HG02588 (cell line): Measurements from ENCODE around the gene KIF23.

Experiments
- ATAC-seq: cut with Tn5 transposase; IDR thresholded peaks from one replicate; pipeline ENCODE4 v1.9.1; 2021; ENCODE audit warnings: mild to moderate bottlenecking, moderate library complexity; ENCODE audit not compliant: unreplicated experiment

KIF23 gene

GRCh38 chr15:69462493-69463181 is 48.5 kb downstream of the KIF23 start:
- peak; percentile 76 for ATAC-seq

GRCh38 chr15:69463182-69463756 is 49.1 kb downstream of the KIF23 start:
- no peak for ATAC-seq

- ATAC-seq = no peak
Observed at GRCh38 chr15:69465253-69465652, 51.1 kb downstream of the KIF23 start.

- ATAC-seq = no peak
Observed at GRCh38 chr15:69466733-69467132, 52.6 kb downstream of the KIF23 start.

- no peak for ATAC-seq
Observed at GRCh38 chr15:69467636-69468035, 53.5 kb downstream of the KIF23 start.

- ATAC-seq = no peak
Observed at GRCh38 chr15:69468241-69469121, 54.3 kb downstream of the KIF23 start.

GRCh38 chr15:69469467-69470201 is 55.5 kb downstream of the KIF23 start:
- ATAC-seq = no peak

- ATAC-seq = no peak
Observed at GRCh38 chr15:69472046-69472445, 57.9 kb downstream of the KIF23 start.

- ATAC-seq = no peak
Observed at GRCh38 chr15:69472562-69472961, 58.4 kb downstream of the KIF23 start.

- ATAC-seq = no peak
Observed at GRCh38 chr15:69474291-69474690, 60.1 kb downstream of the KIF23 start.

- no peak for ATAC-seq
Observed at GRCh38 chr15:69474846-69475455, 60.8 kb downstream of the KIF23 start.

- ATAC-seq = no peak
Observed at GRCh38 chr15:69475769-69476358, 61.7 kb downstream of the KIF23 start.

- no peak for ATAC-seq
Observed at GRCh38 chr15:69476704-69477473, 62.7 kb downstream of the KIF23 start.

- ATAC-seq = no peak
Observed at GRCh38 chr15:69478259-69478781, 64.2 kb downstream of the KIF23 start.

- no peak for ATAC-seq
Observed at GRCh38 chr15:69479081-69479480, 64.9 kb downstream of the KIF23 start.

- no peak for ATAC-seq
Observed at GRCh38 chr15:69479971-69480370, 65.8 kb downstream of the KIF23 start.

- no peak for ATAC-seq
Observed at GRCh38 chr15:69480932-69481331, 66.8 kb downstream of the KIF23 start.

GRCh38 chr15:69482686-69483256 is 68.6 kb downstream of the KIF23 start:
- no peak for ATAC-seq

- no peak for ATAC-seq
Observed at GRCh38 chr15:69484837-69485236, 70.7 kb downstream of the KIF23 start.
